ENCODE measurements around the gene TSN. TPM values are rescaled to one million over a fixed set of nuclear protein-coding genes. Genes with fewer than 3 reads are reported as not detected.
A peak's percentile ranks its signal among the peaks of the same experiment; 100 is the strongest.
"Not testable (repeated sequence)": the region's sequence is repeated elsewhere in the genome, so short reads cannot be mapped to it uniquely, and the experiment has no call there.

Gene TSN
- total RNA-seq, 1 donor from 2014 or later, result 49.5 TPM

GRCh38 chr2:121710470-121711170, 44.8 kb upstream of the TSN start:
- no peak for TF ChIP-seq CTCF (IDR thresholded peaks at IDR 0.05; ENCODE audit: insufficient read depth, low read length, severe bottlenecking)
- FAIRE-seq, result no peak
- no peaks in the 10 kb centered on the region for H3K36me3 ChIP-seq (ENCODE audit: control insufficient read depth, insufficient read depth, low read length)
- no peak overlapping the region for H3K4me3 ChIP-seq (ENCODE audit: low read depth, low read length)
- no peak for DNase-seq (ENCODE audit: low read depth)
- H3K27me3 ChIP-seq (ENCODE audit: control insufficient read depth, insufficient read depth, low read length), result no peaks in the 10 kb centered on the region

- H3K36me3 ChIP-seq (ENCODE audit: control insufficient read depth, insufficient read depth, low read length); H3K27me3 ChIP-seq (ENCODE audit: control insufficient read depth, insufficient read depth, low read length); DNase-seq (ENCODE audit: low read depth); H3K4me3 ChIP-seq (ENCODE audit: low read depth, low read length); FAIRE-seq: not testable (repeated sequence)
These were observed 44.0 kb upstream of the TSN start for GRCh38 chr2:121711481-121711880.

- no peak for TF ChIP-seq CTCF (IDR thresholded peaks at IDR 0.05; ENCODE audit: insufficient read depth, low read length, severe bottlenecking)
- FAIRE-seq, result no peak
These were observed 39.3 kb upstream of the TSN start for GRCh38 chr2:121716126-121716525.

GRCh38 chr2:121717529-121717928, 37.9 kb upstream of the TSN start:
- Histone ChIP-seq H3K4me3 (ENCODE audit: low read depth, low read length) (no peak overlapping the region), H3K27me3 (ENCODE audit: control insufficient read depth, insufficient read depth, low read length) (no peaks in the 10 kb centered on the region), H3K36me3 (ENCODE audit: control insufficient read depth, insufficient read depth, low read length) (no peaks in the 10 kb centered on the region)
- DNase-seq (ENCODE audit: low read depth), result no peak
- TF ChIP-seq CTCF (IDR thresholded peaks at IDR 0.05; ENCODE audit: insufficient read depth, low read length, severe bottlenecking), result no peak
- FAIRE-seq, result no peak

More at GRCh38 chr2:121716126-121716525, 39.3 kb upstream of the TSN start:
- Histone ChIP-seq H3K4me3 (ENCODE audit: low read depth, low read length) (no peak overlapping the region), H3K36me3 (ENCODE audit: control insufficient read depth, insufficient read depth, low read length) (no peaks in the 10 kb centered on the region), H3K27me3 (ENCODE audit: control insufficient read depth, insufficient read depth, low read length) (no peaks in the 10 kb centered on the region)
- DNase-seq (ENCODE audit: low read depth), result no peak

GRCh38 chr2:121721926-121722325, 33.5 kb upstream of the TSN start:
- FAIRE-seq (no peak), DNase-seq (ENCODE audit: low read depth) (peak; percentile 98)
- H3K36me3 ChIP-seq (ENCODE audit: control insufficient read depth, insufficient read depth, low read length), result no peaks in the 10 kb centered on the region
- no peaks in the 10 kb centered on the region for H3K27me3 ChIP-seq (ENCODE audit: control insufficient read depth, insufficient read depth, low read length)
- no peak for TF ChIP-seq CTCF (IDR thresholded peaks at IDR 0.05; ENCODE audit: insufficient read depth, low read length, severe bottlenecking)
- no peak overlapping the region for H3K4me3 ChIP-seq (ENCODE audit: low read depth, low read length)

GRCh38 chr2:121722479-121722878, 33.0 kb upstream of the TSN start:
- peaks cover 2% of the 10 kb centered on the region for H3K36me3 ChIP-seq (ENCODE audit: control insufficient read depth, insufficient read depth, low read length)
- TF ChIP-seq CTCF (IDR thresholded peaks at IDR 0.05; ENCODE audit: insufficient read depth, low read length, severe bottlenecking), result no peak
- FAIRE-seq, result no peak
- DNase-seq (ENCODE audit: low read depth), result peak; percentile 94
- H3K4me3 ChIP-seq (ENCODE audit: low read depth, low read length), result no peak overlapping the region
- H3K27me3 ChIP-seq (ENCODE audit: control insufficient read depth, insufficient read depth, low read length), result no peaks in the 10 kb centered on the region
